Ecto neural progenitor cell (in vitro differentiated cells): ENCODE results near the gene CACNA1I.

ENCODE experiments used
- DNase-seq: peaks from one replicate; pipeline ENCODE4 v3.0.0-alpha.2; 2018; ENCODE audit warnings: low spot score

The CACNA1I gene

GRCh38 chr22:39598017-39598965 is 27.7 kb downstream of the CACNA1I start:
- DNase-seq = peak; percentile 90

- DNase-seq = no peak
Measured at GRCh38 chr22:39600491-39601179, 30.1 kb downstream of the CACNA1I start.

- DNase-seq = no peak
Measured at GRCh38 chr22:39601180-39601535, 30.6 kb downstream of the CACNA1I start.

- DNase-seq = no peak
Measured at GRCh38 chr22:39603345-39603744, 32.8 kb downstream of the CACNA1I start.

- no peak for DNase-seq
Measured at GRCh38 chr22:39610246-39610645, 39.7 kb downstream of the CACNA1I start.

GRCh38 chr22:39610766-39611165 is 40.2 kb downstream of the CACNA1I start:
- DNase-seq = no peak

GRCh38 chr22:39611360-39611759 is 40.8 kb downstream of the CACNA1I start:
- no peak for DNase-seq

- DNase-seq = no peak
Measured at GRCh38 chr22:39612811-39613548, 42.4 kb downstream of the CACNA1I start.

- no peak for DNase-seq
Measured at GRCh38 chr22:39613549-39613921, 43.0 kb downstream of the CACNA1I start.

- DNase-seq = no peak
Measured at GRCh38 chr22:39614442-39614841, 43.9 kb downstream of the CACNA1I start.

GRCh38 chr22:39616051-39616450 is 45.5 kb downstream of the CACNA1I start:
- DNase-seq = no peak

- DNase-seq = no peak
Measured at GRCh38 chr22:39616781-39617180, 46.2 kb downstream of the CACNA1I start.

- no peak for DNase-seq
Measured at GRCh38 chr22:39617342-39617741, 46.8 kb downstream of the CACNA1I start.

GRCh38 chr22:39617970-39618757 is 47.6 kb downstream of the CACNA1I start:
- no peak for DNase-seq

GRCh38 chr22:39618996-39619530 is 48.5 kb downstream of the CACNA1I start:
- DNase-seq = no peak

GRCh38 chr22:39620924-39621690 is 50.6 kb downstream of the CACNA1I start:
- no peak for DNase-seq

- DNase-seq = no peak
Measured at GRCh38 chr22:39621826-39622225, 51.3 kb downstream of the CACNA1I start.

GRCh38 chr22:39622881-39623367 is 52.4 kb downstream of the CACNA1I start:
- DNase-seq = peak; percentile 83

- DNase-seq = peak; percentile 64
Measured at GRCh38 chr22:39623603-39624500, 53.3 kb downstream of the CACNA1I start.

GRCh38 chr22:39624501-39624821 is 53.9 kb downstream of the CACNA1I start:
- no peak for DNase-seq
